Measurements from ENCODE around the gene CNTFR.

DNA sequence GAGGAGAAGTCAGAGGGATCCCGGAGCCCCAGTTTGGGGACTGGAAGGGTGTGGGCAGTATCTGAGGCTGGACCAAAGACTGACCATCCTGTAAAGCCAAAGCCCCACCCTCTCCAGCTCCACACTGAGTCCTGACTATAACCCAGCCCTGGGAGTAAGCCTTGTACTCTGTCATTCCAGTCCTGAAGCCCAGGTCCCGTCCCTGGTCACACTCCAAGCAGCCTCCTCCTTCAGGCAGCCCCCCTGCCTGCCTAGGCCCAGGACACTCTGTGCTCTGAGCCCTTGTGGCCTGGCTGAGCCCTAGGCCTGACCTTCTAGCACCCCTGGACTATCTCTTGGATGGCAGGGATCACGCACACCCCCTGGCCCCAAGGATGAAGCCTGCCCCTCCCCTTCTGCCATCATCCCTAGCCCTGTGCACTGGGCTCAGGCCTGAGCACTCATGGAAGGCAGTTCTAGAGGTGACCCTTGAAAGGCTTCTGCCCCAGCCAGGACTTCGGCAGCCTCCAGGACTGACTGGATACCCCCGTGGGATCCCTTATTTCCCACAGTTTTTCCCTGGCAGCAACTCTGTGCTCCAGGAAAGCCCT, 38.7 kb downstream of the CNTFR start:
- TF ChIP-seq, protein P1, sequence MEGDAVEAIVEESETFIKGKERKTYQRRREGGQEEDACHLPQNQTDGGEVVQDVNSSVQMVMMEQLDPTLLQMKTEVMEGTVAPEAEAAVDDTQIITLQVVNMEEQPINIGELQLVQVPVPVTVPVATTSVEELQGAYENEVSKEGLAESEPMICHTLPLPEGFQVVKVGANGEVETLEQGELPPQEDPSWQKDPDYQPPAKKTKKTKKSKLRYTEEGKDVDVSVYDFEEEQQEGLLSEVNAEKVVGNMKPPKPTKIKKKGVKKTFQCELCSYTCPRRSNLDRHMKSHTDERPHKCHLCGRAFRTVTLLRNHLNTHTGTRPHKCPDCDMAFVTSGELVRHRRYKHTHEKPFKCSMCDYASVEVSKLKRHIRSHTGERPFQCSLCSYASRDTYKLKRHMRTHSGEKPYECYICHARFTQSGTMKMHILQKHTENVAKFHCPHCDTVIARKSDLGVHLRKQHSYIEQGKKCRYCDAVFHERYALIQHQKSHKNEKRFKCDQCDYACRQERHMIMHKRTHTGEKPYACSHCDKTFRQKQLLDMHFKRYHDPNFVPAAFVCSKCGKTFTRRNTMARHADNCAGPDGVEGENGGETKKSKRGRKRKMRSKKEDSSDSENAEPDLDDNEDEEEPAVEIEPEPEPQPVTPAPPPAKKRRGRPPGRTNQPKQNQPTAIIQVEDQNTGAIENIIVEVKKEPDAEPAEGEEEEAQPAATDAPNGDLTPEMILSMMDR (conservative IDR thresholded peaks at IDR 0.05; ENCODE audit: low read length) = no peak
- TF ChIP-seq EZH2phosphoT487 (IDR thresholded peaks at IDR 0.05; ENCODE audit: borderline replicate concordance, low read depth, low read length) = no peak

Measured in OCI-LY7 (cell line).